HepG2 (cell line): Measurements from ENCODE around the gene ADGRB2. TPM values are rescaled to one million over a fixed set of nuclear protein-coding genes. Genes with fewer than 3 reads are reported as not detected.

Experiments used
- ATAC-seq: fragments of 200-7000 bp; cut with Tn5 transposase; 3 replicates; pipeline ENCODE4 v1.9.1; 2020; ENCODE audit warnings: mild to moderate bottlenecking, moderate library complexity
- BruUV-seq: library from RNA; stranded (reverse); fragments of 400-500 nt; replicated peaks from 2 replicates; lab custom pipeline; 2021; lab: Mats Ljungman, UMichigan
- CTCF ChIA-PET: fragments of 300-600 bp; formaldehyde crosslinking; extraction: SDS; loops from one replicate; lab custom pipeline; 2021; ENCODE audit warnings: low total read pairs, inconsistent platforms, low intra/inter-chr PET ratio; lab: Yijun Ruan, JAX
- POLR2A ChIA-PET: fragments of 350-600 bp; sonication (Branson Sonifier 250); formaldehyde crosslinking; loops from one replicate; lab custom pipeline; 2020; ENCODE audit warnings: antibody characterized with exemption, inconsistent platforms; lab: Yijun Ruan, JAX
- DNase-seq: peaks from one replicate; pipeline ENCODE4 v3.0.0-alpha.2; 2015; ENCODE audit warnings: low spot score
- FAIRE-seq: peaks from 3 replicates; lab custom pipeline; 2011; peaks lifted over from hg19 to GRCh38; lab: Jason Lieb, UNC
- H2AFZ ChIP-seq: one replicate; pipeline ENCODE4 v1.6.1; 2011; ENCODE audit warnings: low read length, inconsistent platforms
- H3K27ac ChIP-seq: fragments of 300-600 bp; 3 replicates; pipeline ENCODE4 v1.8.0; 2011; ENCODE audit warnings: mixed run types, mild to moderate bottlenecking, mixed read lengths, low read length, inconsistent platforms; ENCODE audit not compliant: insufficient read depth; ENCODE audit errors: extremely low read length
- H3K27me3 ChIP-seq, 2 experiments: fragments of 200-600 bp in 1 of 2; 2 replicates in 1 of 2; 3 replicates in 1 of 2; pipeline versions ENCODE4 v1.6.0 to v1.8.0; 2011; ENCODE audit warnings: low read length in 2 of 2, mild to moderate bottlenecking in 2 of 2, moderate library complexity in 2 of 2, inconsistent platforms in 1 of 2; ENCODE audit not compliant: insufficient read depth in 2 of 2, control insufficient read depth in 1 of 2
- H3K36me3 ChIP-seq, 2 experiments: fragments of 200-600 bp in 1 of 2; replicated peaks in 1 of 2; 2 replicates in 1 of 2; 3 replicates in 1 of 2; pipeline versions ENCODE4 v1.5.1 to v1.8.0; 2011; ENCODE audit warnings: low read length in 2 of 2, inconsistent platforms in 1 of 2; ENCODE audit not compliant: insufficient read depth in 2 of 2, control insufficient read depth in 1 of 2
- H3K4me1 ChIP-seq: 2 replicates; pipeline ENCODE4 v1.5.1; 2012; ENCODE audit warnings: low read length, inconsistent platforms; ENCODE audit not compliant: insufficient read depth
- H3K4me2 ChIP-seq: 2 replicates; pipeline ENCODE4 v1.6.0; 2011; ENCODE audit warnings: low read depth, low read length, inconsistent platforms
- H3K4me3 ChIP-seq, 3 experiments: fragments of 200-600 bp in 1 of 3; sonication (generic), shearing (Covaris generic) in 1 of 3; replicated peaks in 1 of 3; 2 replicates each; pipeline ENCODE4 v1.5.1; 2011 to 2016; ENCODE audit warnings: low read length in 3 of 3, inconsistent platforms in 2 of 3, low read depth in 2 of 3, mild to moderate bottlenecking in 2 of 3, control low read depth in 1 of 3, mixed read lengths in 1 of 3; ENCODE audit not compliant: insufficient read depth in 1 of 3
- H3K79me2 ChIP-seq: one replicate; pipeline ENCODE4 v1.6.1; 2011; ENCODE audit warnings: low read length, inconsistent platforms; ENCODE audit not compliant: insufficient read depth
- H3K9ac ChIP-seq: 2 replicates; pipeline ENCODE4 v1.6.0; 2011; ENCODE audit warnings: mild to moderate bottlenecking, low read depth, low read length, inconsistent platforms; ENCODE audit not compliant: insufficient read depth
- H3K9me3 ChIP-seq: 2 replicates; pipeline ENCODE4 v1.5.1; 2012; ENCODE audit warnings: mild to moderate bottlenecking, low read length
- H4K20me1 ChIP-seq: 2 replicates; pipeline ENCODE4 v1.6.0; 2011; ENCODE audit warnings: inconsistent platforms, mild to moderate bottlenecking, low read length, moderate library complexity; ENCODE audit not compliant: insufficient read depth
- JUND ChIP-seq: sonication (generic); formaldehyde crosslinking; IDR thresholded peaks from 2 replicates; pipeline ENCODE4 v1.8.0; 2022; ENCODE audit warnings: mild to moderate bottlenecking, missing genetic modification reagents
- NFYB ChIP-seq: sonication (generic); formaldehyde crosslinking; IDR thresholded peaks from 2 replicates; pipeline ENCODE4 v1.4.0; 2020; ENCODE audit warnings: missing genetic modification reagents
- RFX5 ChIP-seq: IDR thresholded peaks from 2 replicates; pipeline ENCODE4 v1.6.1; 2011; ENCODE audit warnings: low read depth, low read length, improper control_type of control experiment
- ZNF263 ChIP-seq: sonication (generic); formaldehyde crosslinking; IDR thresholded peaks from 2 replicates; pipeline ENCODE4 v1.4.0; 2020; ENCODE audit warnings: missing genetic modification reagents
- WGBS: methylation state at CpG from one replicate; pipeline ENCODE4 v1.1.6; 2017; ENCODE audit warnings: low lambda C conversion rate; 5-methylcytosine and 5-hydroxymethylcytosine counted together
- in situ Hi-C: cut with HindIII; loops from 2 replicates; pipeline ENCODE4 v1.10.0; 2017; ENCODE audit warnings: low pct_unique_long_range_greater_than_20kb; ENCODE audit not compliant: extremely low pct_ligation_motif_present
- intact Hi-C: fragments of 100-400 bp; cut with micrococcal nuclease; formaldehyde crosslinking; loops from one replicate; pipeline ENCODE4 v1.10.0; 2022; ENCODE audit not compliant: unreplicated experiment
- polyA plus RNA-seq, 8 experiments: library from polyadenylated mRNA; depleted of rRNA in 3 of 8; stranded (reverse) in 7 of 8; unstranded in 1 of 8; fragments of >200 nt; fragmentation: Illumina TruSeq in 4 of 8; extraction: Trizol in 4 of 8; gene quantifications; 2 replicates each; pipeline versions ENCODE4 v1.2.1 to v1.2.3, GENCODE V29; 2011 to 2016; ENCODE audit warnings: low read depth in 4 of 8, missing spikeins in 1 of 8, mixed read lengths in 1 of 8; ENCODE audit not compliant: insufficient read depth in 1 of 8
- total RNA-seq, 5 experiments: library from RNA; depleted of rRNA; stranded (reverse); fragments of >200 nt; fragmentation: Illumina TruSeq; extraction: Trizol; gene quantifications; 2 replicates each; pipeline ENCODE4 v1.2.3, GENCODE V29; 2016; ENCODE audit warnings: low read depth in 1 of 5
- TF ChIP-seq, protein P1 (sequence below), 2 experiments: sonication (generic) in 1 of 2; formaldehyde crosslinking in 1 of 2; IDR thresholded peaks; 2 replicates each; pipeline versions ENCODE4 v1.5.1 to v1.6.1; 2011 to 2020; ENCODE audit warnings: borderline replicate concordance in 1 of 2, low read depth in 1 of 2, low read length in 1 of 2, mild to moderate bottlenecking in 1 of 2, missing genetic modification reagents in 1 of 2, moderate library complexity in 1 of 2
- TF ChIP-seq, protein P2 (sequence below): IDR thresholded peaks from 2 replicates; pipeline ENCODE4 v1.6.1; 2016; ENCODE audit warnings: mild to moderate bottlenecking, missing biosample characterization, missing genetic modification reagents

Gene ADGRB2
- total and polyA plus RNA-seq, 2 of the 13 experiments (the other 11 are each of a cell fraction or from before 2014, with no cell fraction given) = 0.03 to 0.09 TPM

DNA sequence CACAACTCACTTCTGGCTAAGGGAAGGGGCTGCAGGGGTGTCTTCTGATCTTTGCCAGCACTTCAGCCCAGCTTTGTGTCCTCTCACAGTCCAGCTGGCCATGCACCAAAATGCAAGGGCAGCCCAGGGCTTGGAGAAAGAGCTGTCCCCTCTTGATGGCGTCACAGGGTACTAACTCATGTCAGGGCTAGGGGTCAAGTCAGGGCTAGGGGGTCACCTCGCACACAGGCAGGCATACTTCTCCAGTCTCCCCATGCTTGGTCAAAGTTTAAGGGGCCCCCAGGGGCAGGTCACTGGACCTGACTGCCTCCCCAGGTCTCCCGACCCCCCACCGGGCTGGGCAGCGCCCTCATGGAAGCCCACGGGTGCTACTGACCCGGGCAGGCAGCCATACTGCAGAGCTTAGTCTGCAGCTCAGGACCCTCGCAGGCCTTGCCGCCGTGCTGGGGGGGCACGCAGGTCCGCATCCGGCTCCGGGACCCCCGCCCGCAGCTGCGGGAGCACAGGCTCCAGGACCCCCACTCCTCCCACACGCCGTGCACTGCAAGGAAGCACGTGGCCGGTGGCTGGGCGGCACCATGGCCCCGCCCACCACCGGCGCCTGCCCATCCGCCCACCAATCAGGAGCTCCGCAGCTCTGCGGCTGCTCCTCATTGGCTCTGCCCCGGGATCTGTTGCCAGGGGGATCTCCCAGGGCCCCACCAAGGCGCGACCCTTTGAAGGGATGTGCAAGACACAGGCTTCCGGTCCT lies 21.5 kb downstream of the ADGRB2 start:
- intact Hi-C loops (no loop called here), in situ Hi-C loops (no loop called here)
- DNase-seq (no peak), FAIRE-seq (no peak), ATAC-seq (no peak)
- WGBS = 40% methylated on average over 5 of the region's 32 CpGs
- H3K27me3 ChIP-seq = peaks cover 2 to 27% of the 10 kb centered on the region in 2 experiments; a peak in 4 of 5 replicates
- H3K4me1 ChIP-seq = no peaks in the 10 kb centered on the region
- H3K9ac ChIP-seq = no peak overlapping the region
- no peaks in the 10 kb centered on the region for H3K36me3 ChIP-seq
- no peaks in the 10 kb centered on the region for H4K20me1 ChIP-seq
- CTCF ChIA-PET = no interaction called here
- no peak overlapping the region for H3K4me2 ChIP-seq
- TF ChIP-seq NFYB (CRISPR knock-in tag) = peak; percentile 24; the same call in 1 of the 2 replicates
- 0 out of 2 replicates have a peak, but pooled peaks have one; percentile 24 for TF ChIP-seq RFX5
- TF ChIP-seq, protein P1, sequence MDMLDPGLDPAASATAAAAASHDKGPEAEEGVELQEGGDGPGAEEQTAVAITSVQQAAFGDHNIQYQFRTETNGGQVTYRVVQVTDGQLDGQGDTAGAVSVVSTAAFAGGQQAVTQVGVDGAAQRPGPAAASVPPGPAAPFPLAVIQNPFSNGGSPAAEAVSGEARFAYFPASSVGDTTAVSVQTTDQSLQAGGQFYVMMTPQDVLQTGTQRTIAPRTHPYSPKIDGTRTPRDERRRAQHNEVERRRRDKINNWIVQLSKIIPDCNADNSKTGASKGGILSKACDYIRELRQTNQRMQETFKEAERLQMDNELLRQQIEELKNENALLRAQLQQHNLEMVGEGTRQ (IDR thresholded peaks at IDR 0.05; ENCODE audit: low read depth, low read length) = no peak
- TF ChIP-seq, protein P1 (CRISPR knock-in tag; IDR thresholded peaks at IDR 0.05; ENCODE audit: borderline replicate concordance) = no peak
- no peak overlapping the region for H3K27ac ChIP-seq
- H3K9me3 ChIP-seq = no peaks in the 10 kb centered on the region
- POLR2A ChIA-PET = no interaction called here
- H3K79me2 ChIP-seq = no peaks in the 10 kb centered on the region
- no TSS peak for BruUV-seq
- H2AFZ ChIP-seq = no peak overlapping the region
- H3K4me3 ChIP-seq = no peak overlapping the region

DNA sequence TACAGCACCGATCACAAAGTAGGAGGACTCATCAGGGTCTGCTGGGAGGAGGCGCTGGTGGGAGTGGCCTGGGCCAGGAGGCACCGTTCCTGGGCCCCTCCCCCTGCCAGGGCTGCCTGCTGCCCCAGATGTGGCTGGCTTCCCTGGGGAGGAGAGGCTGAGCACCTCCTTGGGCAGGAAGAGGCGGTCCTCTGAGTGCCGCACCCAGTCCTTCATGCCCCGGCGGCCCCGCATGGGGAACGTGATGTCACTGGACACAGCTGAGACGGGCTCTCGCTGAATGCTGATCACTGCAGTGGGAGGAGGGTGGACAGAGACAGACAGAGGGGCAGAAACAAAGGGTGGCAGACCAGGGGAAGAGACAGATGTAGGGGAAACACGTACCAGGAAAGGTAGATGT lies 24.8 kb downstream of the ADGRB2 start:
- no peaks in the 10 kb centered on the region for H4K20me1 ChIP-seq
- POLR2A ChIA-PET = no interaction called here
- no peak for FAIRE-seq
- CTCF ChIA-PET = no interaction called here
- ATAC-seq = no peak
- no peak overlapping the region for H3K27ac ChIP-seq
- no peak overlapping the region for H3K4me3 ChIP-seq
- H3K79me2 ChIP-seq = no peaks in the 10 kb centered on the region
- intact Hi-C loops = no loop called here
- WGBS = 22% methylated on average over 11 of the region's 12 CpGs
- no peaks in the 10 kb centered on the region for H3K9me3 ChIP-seq
- H3K4me2 ChIP-seq = no peak overlapping the region
- in situ Hi-C loops = no loop called here
- no peak overlapping the region for H2AFZ ChIP-seq
- peaks cover 8 to 41% of the 10 kb centered on the region in 2 experiments; a peak in 4 of 5 replicates for H3K27me3 ChIP-seq
- no peak for DNase-seq
- H3K4me1 ChIP-seq = no peaks in the 10 kb centered on the region
- no TSS peak for BruUV-seq
- H3K36me3 ChIP-seq = no peaks in the 10 kb centered on the region
- H3K9ac ChIP-seq = no peak overlapping the region
- TF ChIP-seq, protein P2, sequence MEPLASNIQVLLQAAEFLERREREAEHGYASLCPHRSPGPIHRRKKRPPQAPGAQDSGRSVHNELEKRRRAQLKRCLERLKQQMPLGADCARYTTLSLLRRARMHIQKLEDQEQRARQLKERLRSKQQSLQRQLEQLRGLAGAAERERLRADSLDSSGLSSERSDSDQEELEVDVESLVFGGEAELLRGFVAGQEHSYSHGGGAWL (CRISPR knock-in tag) = no peak
- 0 out of 2 replicates have a peak, but pooled peaks have one; percentile 17 for TF ChIP-seq ZNF263 (CRISPR knock-in tag)
- no peak for TF ChIP-seq JUND
